Glomerular visceral epithelial cell (primary cell): ENCODE measurements around the gene SLC7A6.

Experiments
- DNase-seq: peaks from one replicate; pipeline ENCODE4 v3.0.0-alpha.2; 2016; ENCODE audit errors: extremely low spot score

Gene SLC7A6

GRCh38 chr16:68264128-68265077, at the start of gene SLC7A6:
SLC7A6 (plus strand) TSS chr16:68264526; CDS start chr16:68274727, 10,201 bp downstream.
- DNase-seq, result peak; percentile 72

GRCh38 chr16:68214726-68215125, 49.6 kb upstream of the SLC7A6 start:
- DNase-seq, result no peak

DNA sequence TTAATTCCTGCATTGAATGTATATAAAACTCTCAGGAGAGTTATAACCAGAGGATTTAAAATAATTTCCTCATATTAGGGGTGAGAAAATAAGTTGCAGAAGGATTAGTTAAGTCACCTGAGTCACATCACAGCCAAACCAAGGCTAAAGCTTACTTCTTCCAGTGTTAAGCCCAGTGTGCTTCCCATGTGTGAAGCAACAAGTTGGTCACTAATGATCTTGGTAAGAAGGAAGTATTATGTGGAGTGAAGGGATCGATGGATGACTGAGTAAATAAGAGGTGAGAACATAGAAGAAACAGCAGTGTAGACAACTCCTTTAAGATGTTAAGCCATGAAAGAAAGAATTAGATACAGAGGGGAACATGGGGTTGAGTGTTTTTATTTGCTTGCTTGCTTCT, 49.0 kb upstream of the SLC7A6 start:
- no peak for DNase-seq

DNA sequence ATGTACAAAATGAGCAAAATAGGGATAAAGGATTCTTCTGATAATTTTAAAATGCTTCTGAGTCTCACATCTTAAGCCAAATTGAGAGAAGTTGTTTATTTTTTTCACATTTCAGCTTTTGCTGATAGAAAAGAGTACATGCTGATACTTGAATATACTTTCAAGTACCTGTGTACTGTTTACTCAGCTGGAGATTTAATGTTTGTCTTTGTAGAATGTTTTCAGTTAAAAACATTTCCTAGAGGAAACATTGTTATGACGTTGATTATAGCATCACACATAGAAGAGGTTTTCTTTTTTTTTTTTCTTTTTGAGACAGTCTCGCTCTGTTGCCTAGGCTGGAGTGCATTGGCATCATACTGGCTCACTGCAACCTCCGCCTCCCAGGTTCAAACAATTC, 48.1 kb upstream of the SLC7A6 start:
- DNase-seq, result no peak

DNA sequence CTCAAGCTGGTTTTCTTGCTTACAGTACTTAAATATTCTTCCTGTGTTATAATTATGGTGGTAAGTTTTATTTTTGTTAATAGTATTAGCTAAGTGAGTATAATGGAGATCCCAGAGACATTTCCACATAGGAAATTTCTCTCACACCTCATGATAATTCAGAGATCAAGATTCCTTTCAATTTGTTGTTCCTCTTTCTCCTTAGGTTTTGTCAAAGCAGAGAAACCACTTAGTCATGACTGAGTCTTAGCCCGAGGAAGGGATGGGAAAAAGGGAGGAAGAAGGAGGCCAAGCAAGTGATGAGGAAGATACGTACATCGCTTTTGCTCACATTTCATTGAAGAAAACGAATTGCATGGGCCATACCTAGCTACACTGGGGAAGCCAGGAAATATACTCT, 46.8 kb upstream of the SLC7A6 start:
- DNase-seq, result no peak

GRCh38 chr16:68219725-68220351, 44.5 kb upstream of the SLC7A6 start:
- no peak for DNase-seq

DNA sequence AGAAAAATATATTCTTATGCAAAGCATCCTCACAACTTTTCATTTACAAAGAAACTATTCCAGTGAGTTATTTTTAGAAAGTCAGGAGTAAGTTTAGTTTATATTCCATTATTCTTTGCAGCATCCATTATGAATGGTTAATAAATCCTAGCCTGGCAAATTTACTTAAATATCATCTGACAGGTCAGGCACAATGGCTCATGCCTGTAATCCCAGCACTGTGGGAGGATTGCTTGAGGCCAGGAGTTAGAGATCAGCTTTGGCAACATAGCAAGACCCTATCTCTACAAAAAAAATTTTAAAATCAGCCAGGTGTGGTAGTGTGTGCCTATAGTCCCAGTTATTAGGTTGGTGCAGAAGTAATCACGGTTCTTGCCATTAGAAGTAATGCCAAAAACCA, 41.3 kb upstream of the SLC7A6 start:
- DNase-seq, result no peak

- no peak for DNase-seq
These were observed 38.2 kb upstream of the SLC7A6 start for GRCh38 chr16:68226116-68226515.

GRCh38 chr16:68227183-68227793, 37.0 kb upstream of the SLC7A6 start:
- DNase-seq, result no peak

- DNase-seq, result no peak
These were observed 36.3 kb upstream of the SLC7A6 start for GRCh38 chr16:68227850-68228553.

DNA sequence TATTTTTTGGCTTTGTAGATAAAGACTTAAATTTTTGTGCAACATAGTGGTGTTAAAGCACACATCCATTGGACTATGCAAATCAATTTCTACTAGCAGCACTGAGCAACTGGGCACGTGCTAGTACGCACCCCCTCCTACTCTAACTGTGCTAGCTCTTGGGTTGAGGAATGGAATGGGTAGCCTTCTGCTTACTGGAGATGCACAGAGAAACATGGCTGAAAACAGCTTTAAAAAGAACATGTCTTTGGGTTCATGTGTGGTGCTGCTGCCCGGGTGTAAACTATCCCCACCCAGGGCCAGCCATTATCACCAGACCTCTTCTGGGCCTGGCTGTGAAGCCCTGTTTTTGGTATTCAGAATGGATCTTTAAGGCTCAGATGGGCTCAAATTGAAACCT, 35.7 kb upstream of the SLC7A6 start:
- no peak for DNase-seq

GRCh38 chr16:68229431-68230175, 34.7 kb upstream of the SLC7A6 start:
- DNase-seq, result peak; percentile 61

DNA sequence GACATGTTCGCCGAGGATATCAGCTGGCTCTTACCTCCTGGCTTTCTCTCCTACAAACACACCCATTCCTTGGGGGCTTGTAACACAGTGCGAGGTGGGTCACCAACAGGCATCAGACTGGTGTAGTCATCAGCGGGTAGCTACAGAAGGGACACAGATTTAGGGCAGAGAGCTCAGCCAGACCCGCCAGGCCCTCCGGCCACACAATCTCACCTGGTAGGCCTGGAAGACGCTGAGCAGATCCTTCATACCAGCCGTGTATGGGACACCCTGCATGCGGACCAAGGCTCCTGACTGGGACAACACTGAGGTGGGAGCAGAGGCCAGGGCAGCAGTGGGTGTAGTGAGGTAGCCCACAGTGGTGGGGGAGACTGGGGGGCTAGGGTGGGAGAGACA, 34.2 kb upstream of the SLC7A6 start:
- DNase-seq, result no peak

DNA sequence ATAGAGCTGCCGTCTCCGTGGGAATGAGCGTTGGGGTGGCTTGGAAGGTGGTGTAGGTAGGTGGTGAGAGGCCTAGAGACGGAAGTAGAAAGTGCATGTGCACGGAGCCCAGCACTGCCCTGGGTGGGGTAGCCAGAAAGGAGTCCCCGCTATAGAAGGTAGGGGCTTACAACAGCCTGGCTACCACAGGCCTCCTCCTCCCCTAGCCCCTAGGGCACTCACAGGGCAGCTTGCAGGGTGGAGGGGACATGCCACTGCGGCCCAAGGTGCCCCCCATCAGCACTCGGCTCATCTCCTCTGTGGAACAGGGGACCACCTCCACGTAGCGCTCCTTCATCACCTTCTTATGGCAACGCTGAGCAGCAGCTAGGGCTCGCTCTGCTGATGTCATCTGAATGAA, 33.4 kb upstream of the SLC7A6 start:
- DNase-seq, result no peak

- no peak for DNase-seq
These were observed 32.8 kb upstream of the SLC7A6 start for GRCh38 chr16:68231384-68232136.

DNA sequence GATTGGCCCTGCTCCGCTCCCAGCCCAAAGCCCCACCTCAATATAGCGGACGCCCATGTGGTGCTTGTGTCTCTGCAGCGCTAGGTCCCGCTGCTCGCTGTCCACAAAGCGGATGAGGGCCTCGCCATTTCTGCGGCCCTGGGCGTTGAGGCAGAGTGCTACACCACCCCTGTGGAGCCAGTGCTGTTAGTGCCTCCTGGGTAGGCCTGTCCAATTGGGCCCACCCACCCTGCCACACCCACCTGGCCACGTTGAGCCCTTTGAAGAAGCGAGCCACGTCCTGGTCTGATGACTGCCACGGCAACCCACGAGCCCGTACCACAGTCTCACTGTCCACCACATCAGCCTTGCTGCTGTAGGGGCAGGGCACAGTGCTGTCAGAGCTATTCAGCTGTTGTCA, 32.0 kb upstream of the SLC7A6 start:
- no peak for DNase-seq

DNA sequence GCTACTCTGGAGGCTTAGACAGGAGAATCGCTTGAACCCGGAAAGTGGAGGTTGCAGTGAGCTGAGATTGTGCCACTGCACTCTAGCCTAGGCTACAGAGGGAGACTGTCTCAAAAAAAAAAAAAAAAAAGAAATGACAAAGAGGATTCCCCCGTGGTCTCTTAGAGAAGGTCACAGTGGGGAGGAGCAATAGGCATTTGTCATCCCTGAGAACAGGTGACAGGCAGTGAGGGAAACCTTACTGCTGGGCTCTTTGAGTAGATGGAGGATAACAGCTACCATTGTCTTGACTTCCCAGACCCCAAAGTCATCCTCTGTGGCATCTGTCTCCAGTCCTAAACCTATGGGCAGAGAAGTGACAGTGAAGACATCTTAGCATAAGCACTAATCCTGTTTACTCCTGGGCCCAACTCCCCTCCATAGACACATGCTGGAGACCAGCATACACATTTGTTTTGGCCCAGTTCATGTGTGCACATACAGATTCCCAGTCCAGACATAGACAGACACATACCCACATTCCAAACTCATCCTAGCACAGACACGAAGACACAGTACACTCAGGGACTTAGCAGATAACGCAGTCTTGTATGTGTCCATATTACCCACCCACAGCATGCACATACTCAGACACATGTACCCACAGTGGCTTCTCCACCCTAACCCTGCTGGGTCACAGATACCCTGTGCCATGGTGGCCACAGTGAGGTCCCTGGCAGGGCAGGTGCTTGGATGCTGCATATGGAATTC, 31.1 kb upstream of the SLC7A6 start:
- no peak for DNase-seq

DNA sequence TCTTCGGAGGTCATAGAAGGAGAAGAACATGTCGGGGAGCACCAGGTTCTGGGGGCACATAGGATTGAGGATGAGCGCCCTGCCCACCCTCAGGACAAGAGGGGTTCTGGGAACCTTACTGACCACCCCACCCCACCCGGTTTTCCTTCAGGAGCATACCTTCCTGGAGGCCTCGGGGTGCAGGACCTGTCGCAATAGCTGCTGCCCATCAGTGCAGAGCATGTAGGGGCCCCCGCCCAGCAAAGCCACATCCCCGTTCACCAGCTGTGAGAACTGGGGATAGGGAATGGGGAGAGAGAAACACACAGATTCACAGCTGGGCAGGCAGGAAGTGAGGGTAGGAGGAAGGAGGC, 30.5 kb upstream of the SLC7A6 start:
- DNase-seq, result no peak

DNA sequence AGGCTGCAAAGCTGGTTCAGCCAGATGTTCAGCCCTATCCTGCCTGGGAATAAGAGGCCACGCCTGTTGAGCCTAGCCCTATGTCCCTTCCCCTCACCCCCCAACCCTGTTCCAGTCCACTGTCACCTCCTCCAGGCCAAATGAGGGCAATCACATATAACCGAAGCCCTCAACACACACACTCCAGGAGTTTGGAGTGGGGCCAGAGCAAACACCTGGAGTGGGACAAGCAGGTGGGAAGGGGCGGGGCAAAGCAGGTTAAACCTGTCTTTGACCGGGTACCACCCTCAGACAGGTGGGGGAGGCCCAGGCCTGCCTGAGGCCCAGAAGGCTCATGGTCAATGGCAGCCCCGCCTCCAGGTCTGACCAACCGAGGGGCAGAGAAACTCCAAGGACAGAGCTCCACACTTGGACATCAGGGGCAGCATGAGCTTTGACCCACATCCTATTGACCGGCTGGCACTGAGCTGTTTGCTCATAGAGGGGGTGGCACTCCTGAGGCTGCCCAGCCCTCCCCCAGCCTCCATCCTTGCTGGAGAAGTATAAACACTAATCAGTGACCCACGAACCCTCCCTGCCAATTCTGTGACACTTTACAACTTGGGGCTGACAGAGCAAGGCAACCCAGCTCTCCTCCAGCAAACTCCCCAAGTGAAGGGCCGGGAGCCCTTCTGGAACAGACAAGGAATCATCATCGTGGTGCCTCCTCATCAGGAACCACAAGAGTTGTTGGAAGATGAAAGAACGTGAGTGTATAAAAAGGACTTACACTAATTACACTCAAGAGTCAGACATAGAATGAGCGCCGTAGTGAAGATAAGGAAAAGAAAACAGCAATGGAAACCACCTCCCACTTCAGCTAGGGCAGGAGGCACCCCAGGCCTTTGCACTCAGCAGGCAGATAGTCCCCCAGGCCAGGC, 29.9 kb upstream of the SLC7A6 start:
- DNase-seq, result no peak
